GM21825 (cell line): Measurements from ENCODE around the gene KRT6C.

Experiments used
- ATAC-seq: cut with Tn5 transposase; IDR thresholded peaks from one replicate; pipeline ENCODE4 v1.9.1; 2021; ENCODE audit warnings: mild to moderate bottlenecking, moderate library complexity; ENCODE audit not compliant: unreplicated experiment

Gene KRT6C

GRCh38 chr12:52436000-52436827 lies 37.4 kb downstream of the KRT6C start:
- ATAC-seq: no peak

DNA sequence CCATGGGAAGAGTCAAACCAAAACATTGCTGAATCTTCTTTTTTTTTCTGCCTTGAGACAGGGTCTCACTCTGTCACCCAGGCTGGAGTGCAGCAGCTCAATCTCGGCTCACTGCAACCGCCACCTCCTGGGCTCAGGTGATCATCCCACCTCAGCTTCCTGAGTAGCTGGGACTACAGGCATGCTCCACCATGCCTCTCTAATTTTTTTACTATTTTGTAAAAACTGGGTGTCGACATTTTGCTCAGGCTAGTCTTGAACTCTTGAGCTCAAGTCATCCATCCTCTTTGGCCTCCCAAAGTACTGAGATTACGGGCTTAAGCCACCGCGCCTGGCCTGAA lies 38.0 kb downstream of the KRT6C start:
- ATAC-seq: no peak

GRCh38 chr12:52434760-52435530 lies 38.7 kb downstream of the KRT6C start:
- ATAC-seq: no peak

DNA sequence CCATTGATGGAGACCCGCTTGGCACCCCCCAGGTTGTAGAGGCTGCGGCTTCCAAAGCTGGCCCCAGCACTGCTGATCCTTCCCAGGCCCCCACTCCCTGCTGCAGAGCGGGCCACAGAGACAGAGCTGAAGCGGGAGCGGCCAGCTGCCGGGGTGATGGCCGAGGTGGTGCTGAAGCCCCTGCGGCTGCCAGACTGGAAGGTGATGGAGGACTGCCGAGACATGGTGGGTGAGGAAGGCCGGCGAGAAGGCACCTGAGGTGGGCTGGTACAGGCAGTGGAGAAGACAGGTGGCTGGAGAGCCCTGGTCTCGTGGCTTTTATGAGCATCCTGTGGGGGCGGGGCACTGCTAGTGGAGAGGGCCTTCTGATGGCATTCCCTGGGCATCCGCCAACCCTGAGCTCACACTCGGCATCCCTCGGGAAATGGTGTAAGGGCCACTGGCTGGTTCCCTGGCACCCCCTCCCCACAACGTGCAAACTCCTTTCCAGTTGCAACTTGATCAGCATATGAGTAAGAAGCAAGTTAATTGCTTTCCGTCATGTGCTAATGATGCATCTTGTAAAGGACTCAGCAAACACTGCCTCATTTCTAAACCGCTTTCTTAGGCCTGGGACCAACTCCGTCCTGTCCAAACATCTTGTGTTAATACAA lies 39.4 kb downstream of the KRT6C start, which contains the start of gene KRT75:
Gene KRT75, minus strand, starts transcription at position 291 of the 653 bp plus-strand sequence. Its CDS starts 67 bp downstream, at position 224.
- ATAC-seq: no peak

GRCh38 chr12:52433501-52434080 lies 40.0 kb downstream of the KRT6C start:
- ATAC-seq: no peak

- ATAC-seq: no peak
Observed at GRCh38 chr12:52432559-52433207, 40.9 kb downstream of the KRT6C start.

GRCh38 chr12:52428121-52428520 lies 45.5 kb downstream of the KRT6C start:
- ATAC-seq: no peak

GRCh38 chr12:52427083-52427482 lies 46.5 kb downstream of the KRT6C start:
- ATAC-seq: no peak

DNA sequence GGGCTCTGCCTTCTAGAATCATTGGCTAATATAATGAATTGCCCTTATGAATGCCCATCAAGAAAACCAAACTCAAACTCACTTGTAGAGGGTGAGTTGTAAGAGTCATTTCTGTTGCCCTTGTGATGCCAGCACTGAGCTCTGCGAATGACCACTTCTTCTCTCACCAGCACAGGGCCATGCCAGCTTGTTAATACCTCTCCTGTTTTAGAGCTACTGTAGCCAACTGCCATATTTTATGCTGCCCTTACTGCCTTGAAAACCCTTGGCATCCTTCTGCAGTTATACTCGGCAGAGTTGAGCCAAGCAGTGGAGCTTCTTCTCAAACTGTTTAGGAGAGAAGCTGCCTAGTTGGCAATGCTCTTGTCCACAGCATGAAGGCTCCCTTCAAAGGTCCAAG lies 47.6 kb downstream of the KRT6C start:
- no peak for ATAC-seq

DNA sequence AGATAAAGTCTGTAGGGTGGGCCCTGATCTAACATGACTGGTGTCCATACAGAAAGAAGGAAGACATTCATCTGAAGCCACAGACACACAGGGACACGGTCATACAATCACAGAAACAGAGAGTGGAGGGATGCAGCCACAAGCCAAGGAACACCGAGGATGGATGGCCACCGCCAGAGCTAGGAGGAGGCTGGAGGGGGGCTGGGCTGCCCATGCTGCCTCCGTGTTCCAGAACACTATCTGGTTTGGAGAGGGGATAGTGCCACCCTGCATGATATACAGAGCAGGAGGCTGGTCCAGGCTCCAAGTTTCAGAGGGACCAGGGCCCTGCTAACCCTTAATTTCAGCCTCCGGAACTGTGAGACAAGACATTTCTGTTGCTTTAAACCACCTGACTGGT lies 48.1 kb downstream of the KRT6C start:
- ATAC-seq: no peak

DNA sequence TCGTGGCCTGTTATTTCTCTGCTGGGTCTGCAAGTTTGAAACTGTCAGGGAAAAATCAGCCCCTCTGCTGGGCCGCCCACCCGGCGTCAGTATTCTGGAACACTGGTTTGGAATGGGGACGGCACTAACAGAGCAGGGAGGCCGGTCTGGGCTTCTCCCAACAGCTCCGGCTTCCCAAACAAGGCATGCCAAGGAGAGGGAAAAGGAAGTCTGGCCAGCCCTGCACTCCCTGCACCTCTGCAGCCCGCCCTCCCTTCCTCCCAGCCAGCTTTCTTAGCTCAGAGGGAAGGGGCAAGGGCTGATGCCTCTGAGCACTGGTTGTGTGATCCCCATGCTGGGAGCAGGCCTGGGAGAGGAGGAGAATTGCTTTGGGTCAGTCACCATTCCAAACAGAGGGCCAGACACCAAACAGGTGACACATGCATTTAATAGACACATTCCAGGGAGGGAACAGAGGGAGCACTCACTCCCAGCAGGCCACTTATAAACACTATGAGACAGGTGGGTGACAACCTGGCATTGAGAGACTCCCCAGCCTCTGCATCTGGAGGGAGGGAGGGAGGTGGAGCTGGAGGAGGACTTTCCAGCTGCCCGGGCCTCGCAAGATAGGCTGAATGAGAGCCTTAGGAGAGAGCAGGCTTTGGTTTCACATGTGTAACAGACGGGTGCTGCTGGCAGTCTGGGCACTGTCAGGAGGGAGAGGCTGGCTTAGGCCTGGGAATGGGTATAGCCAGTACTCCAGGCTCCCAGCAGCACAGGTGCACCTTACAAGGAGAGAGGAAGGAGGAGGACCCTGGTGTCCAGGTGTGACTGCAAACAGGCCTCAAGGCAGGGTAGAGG lies 49.7 kb downstream of the KRT6C start:
- no peak for ATAC-seq

GRCh38 chr12:52423035-52423434 lies 50.6 kb downstream of the KRT6C start:
- ATAC-seq: no peak

DNA sequence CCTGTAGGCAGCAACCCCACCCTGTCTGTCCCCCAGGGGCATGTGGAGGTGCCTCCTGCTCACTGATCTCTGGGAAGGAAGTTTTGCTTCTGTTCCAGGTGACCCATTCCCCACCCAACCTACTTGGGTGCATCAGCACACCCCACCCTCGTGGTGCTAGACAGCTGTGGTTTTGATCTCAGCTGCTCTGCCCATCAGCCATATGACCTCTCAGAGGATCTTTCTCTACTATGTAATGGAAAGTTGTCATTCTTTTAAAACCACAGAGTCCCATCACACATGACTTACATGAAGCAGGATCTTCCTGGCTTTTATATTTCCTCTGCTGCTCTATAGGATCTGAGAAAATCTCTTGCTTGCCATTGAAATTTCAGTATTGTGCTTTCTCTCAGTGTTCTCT lies 53.9 kb downstream of the KRT6C start:
- ATAC-seq: no peak

- no peak for ATAC-seq
Observed at GRCh38 chr12:52418576-52419110, 55.0 kb downstream of the KRT6C start.
